Common myeloid progenitor, CD34-positive (primary cell): ENCODE measurements around the gene TAF1C.

Source experiments
- CTCF ChIA-PET: fragments of 350-600 bp; sonication (Branson Sonifier 250); formaldehyde crosslinking; loops from one replicate; lab custom pipeline; 2021; ENCODE audit warnings: antibody characterized with exemption; lab: Charles Lee
- POLR2A ChIA-PET: fragments of 350-600 bp; sonication (Branson Sonifier 250); formaldehyde crosslinking; loops from one replicate; lab custom pipeline; 2021; ENCODE audit warnings: antibody characterized with exemption; lab: Charles Lee
- DNase-seq, 3 donors: peaks; one replicate each; pipeline versions ENCODE4 v3.0.0 to v3.0.0-alpha.2; 2013
- H3K27ac ChIP-seq, 2 experiments: 1 replicate in 1 of 2; 2 replicates in 1 of 2; pipeline ENCODE4 v1.7.0; 2013; ENCODE audit warnings: inconsistent platforms in 2 of 2, low read length in 2 of 2, mild to moderate bottlenecking in 2 of 2, low read depth in 1 of 2, moderate library complexity in 1 of 2; ENCODE audit not compliant: severe bottlenecking in 2 of 2, insufficient read depth in 1 of 2, poor library complexity in 1 of 2
- H3K27me3 ChIP-seq, 5 experiments: replicated peaks in 2 of 5; 1 replicate in 3 of 5; 2 replicates in 2 of 5; pipeline versions ENCODE4 v1.6.1 to v1.7.0; 2013; ENCODE audit warnings: low read length in 4 of 5, mild to moderate bottlenecking in 2 of 5, moderate library complexity in 2 of 5, inconsistent platforms in 1 of 5; ENCODE audit not compliant: insufficient read depth in 5 of 5, control insufficient read depth in 4 of 5
- H3K36me3 ChIP-seq, 4 experiments: 1 replicate in 2 of 4; 2 replicates in 2 of 4; pipeline versions ENCODE4 v1.6.1 to v1.7.0; 2013; ENCODE audit warnings: low read length in 3 of 4, control low read depth in 1 of 4, mild to moderate bottlenecking in 1 of 4; ENCODE audit not compliant: control insufficient read depth in 4 of 4, insufficient read depth in 4 of 4
- H3K4me1 ChIP-seq, 4 experiments: 1 replicate in 3 of 4; 2 replicates in 1 of 4; pipeline versions ENCODE4 v1.6.1 to v1.7.1; 2013; ENCODE audit warnings: low read length in 3 of 4, mild to moderate bottlenecking in 3 of 4, control low read depth in 1 of 4, inconsistent platforms in 1 of 4, moderate library complexity in 1 of 4; ENCODE audit not compliant: control insufficient read depth in 4 of 4, insufficient read depth in 4 of 4; ENCODE audit errors: control extremely low read depth in 1 of 4
- H3K4me3 ChIP-seq, 7 experiments: 1 replicate in 4 of 7; 2 replicates in 3 of 7; pipeline versions ENCODE4 v1.5.1 to v1.7.0; 2013; ENCODE audit warnings: mild to moderate bottlenecking in 7 of 7, low read length in 6 of 7, moderate library complexity in 6 of 7, inconsistent platforms in 2 of 7, low read depth in 2 of 7, control low read depth in 1 of 7; ENCODE audit not compliant: insufficient read depth in 4 of 7, control insufficient read depth in 1 of 7; ENCODE audit errors: extremely low read depth in 1 of 7
- H3K9me3 ChIP-seq, 5 experiments: 1 replicate in 4 of 5; 2 replicates in 1 of 5; pipeline versions ENCODE4 v1.6.1 to v1.7.1; 2013; ENCODE audit warnings: low read length in 4 of 5, mild to moderate bottlenecking in 2 of 5, inconsistent platforms in 1 of 5, low read depth in 1 of 5, moderate library complexity in 1 of 5; ENCODE audit not compliant: control insufficient read depth in 4 of 5, insufficient read depth in 2 of 5; ENCODE audit errors: control extremely low read depth in 1 of 5
- WGBS: methylation state at CpG from one replicate; pipeline ENCODE4 v1.1.5; 2013; ENCODE audit not compliant: insufficient coverage; 5-methylcytosine and 5-hydroxymethylcytosine counted together

TAF1C gene

DNA sequence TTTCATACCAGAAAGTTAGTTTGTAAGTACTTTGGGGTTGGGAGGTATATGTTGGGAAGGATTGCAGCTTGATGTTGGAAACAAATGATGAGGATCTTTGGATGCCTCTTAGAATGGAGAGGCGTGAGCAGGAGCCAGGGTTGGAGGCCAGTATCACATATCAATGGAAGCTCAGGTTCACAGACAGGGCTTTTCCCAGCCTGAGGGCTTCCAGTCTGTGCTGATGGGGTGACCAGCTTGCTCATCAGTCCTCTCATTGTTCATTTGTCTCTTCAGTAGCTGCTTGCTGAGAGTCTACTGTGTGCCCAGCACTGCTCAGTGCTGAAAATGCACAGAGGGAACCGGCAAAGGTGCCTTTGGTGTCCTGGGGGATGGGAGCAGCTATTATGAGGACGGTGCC, 35.9 kb downstream of the TAF1C start:
- CTCF ChIA-PET: interaction anchor here (0.8 to 1.4 kb wide), 2 partner anchors 25 to 70 kb away, joined by 3 read pairs; no protein-coding TSS in a partner anchor
- POLR2A ChIA-PET: no interaction called here
- Histone ChIP-seq H3K36me3 (no peaks in the 10 kb centered on the region), H3K4me3 (no peak overlapping the region), H3K4me1 (no peaks in the 10 kb centered on the region), H3K9me3 (no peaks in the 10 kb centered on the region), H3K27ac (no peak overlapping the region), H3K27me3 (peaks cover 0 to 45% (median 9%) of the 10 kb centered on the region in 5 experiments)
- DNase-seq: no peak
- WGBS: 94% methylated on average over 3 of the region's 3 CpGs

DNA sequence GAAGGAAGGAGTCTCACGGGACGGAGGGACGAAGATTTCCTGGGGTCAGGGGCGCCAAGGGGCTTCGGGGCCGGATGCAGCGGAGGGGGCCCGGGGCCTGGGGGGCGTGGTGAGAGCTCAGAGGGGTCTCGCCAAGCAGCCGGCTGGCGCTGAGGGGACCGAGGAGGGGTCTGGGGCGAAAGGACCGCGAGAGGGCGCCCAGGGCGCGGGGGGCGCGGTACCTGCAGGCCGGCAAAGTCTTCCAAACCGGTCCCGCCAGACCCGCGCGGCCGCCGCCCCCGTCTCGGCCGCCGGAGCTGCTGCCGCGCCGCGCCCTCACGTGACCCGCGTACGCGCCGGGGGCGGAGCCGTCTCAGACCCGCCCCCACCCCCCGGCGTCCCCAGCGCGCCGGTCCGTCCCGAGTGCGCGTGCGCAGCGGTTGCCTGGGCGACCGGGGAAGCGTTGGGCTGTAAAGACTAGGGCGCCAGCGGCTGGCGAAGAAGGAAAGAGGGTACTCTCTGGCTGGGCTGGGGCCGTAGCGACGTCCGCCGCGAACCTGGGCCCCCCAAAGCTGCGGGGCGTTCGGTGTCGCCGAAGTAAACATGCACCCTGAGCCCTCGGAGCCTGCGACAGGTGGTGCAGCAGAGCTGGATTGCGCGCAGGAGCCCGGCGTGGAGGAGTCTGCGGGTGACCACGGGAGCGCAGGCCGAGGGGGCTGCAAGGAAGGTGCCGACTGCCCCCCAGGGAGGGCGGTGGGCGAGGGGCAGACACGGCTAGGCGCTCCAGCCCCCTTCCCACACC, 41.8 kb downstream of the TAF1C start, which contains the start of the genes DNAAF1 and HSDL1:
Gene DNAAF1 (plus strand): TSS at position 450 of the 781 bp plus-strand sequence. CDS start 133 bp downstream, at position 583.
Gene HSDL1 (minus strand): TSS at position 319 of the 781 bp plus-strand sequence. CDS start 13,856 bp downstream, outside the sequence.
- peak; percentile 85 to 91 (median 90) for DNase-seq
- Histone ChIP-seq H3K27ac (peak within 1 kb of the TSS in 1 of 2 experiments; percentile 71), H3K27me3 (peaks cover 0 to 25% (median 6%) of the 10 kb centered on the region in 5 experiments), H3K9me3 (no peaks in the 10 kb centered on the region), H3K4me3 (peak within 1 kb of the TSS; percentile 62 to 86 (median 72)), H3K4me1 (peaks cover 0 to 15% (median 12%) of the 10 kb centered on the region in 4 experiments), H3K36me3 (no peaks in the 10 kb centered on the region)
- WGBS: under 1% methylated on average over 74 of the region's 89 CpGs
- CTCF ChIA-PET: interaction anchor here (0.8 to 1.0 kb wide), 3 partner anchors 9 to 60 kb away, joined by 3 to 4 read pairs (median 3); no protein-coding TSS in a partner anchor
- POLR2A ChIA-PET: no interaction called here

DNA sequence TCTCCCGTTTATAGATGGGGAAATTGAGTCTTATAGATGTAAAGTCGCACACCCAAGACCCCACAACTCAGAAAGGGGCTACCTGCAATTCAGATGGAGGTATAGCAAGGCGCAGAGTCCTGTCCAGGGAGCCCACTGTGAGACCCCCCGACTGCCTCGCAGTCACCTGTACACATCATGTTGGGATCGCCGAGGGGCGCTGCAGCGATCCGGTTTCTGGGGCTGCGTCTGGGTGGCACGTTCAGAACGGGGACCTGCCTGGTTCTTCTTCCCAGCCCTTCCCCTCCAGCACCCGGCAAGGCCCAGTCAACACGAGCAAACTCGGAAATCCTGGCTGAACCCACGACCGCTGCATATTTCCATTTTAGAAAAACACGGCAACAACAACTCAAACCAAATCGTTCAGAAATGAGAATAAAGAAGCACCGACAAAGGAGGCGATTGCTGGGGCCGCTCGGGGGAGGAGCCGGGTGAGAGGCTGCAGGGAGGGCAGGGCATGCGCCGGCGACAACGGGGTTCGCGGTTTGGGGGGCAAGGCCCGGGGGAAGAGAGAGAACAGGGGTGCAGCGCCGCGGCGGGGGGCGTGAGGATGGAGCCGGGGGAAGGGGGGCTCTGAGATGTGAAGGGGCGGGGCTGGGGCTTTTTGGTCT, 42.5 kb downstream of the TAF1C start:
- WGBS: 0% methylated on average over 19 of the region's 39 CpGs
- POLR2A ChIA-PET: no interaction called here
- DNase-seq: peak; percentile 15 to 63 (median 49)

DNA sequence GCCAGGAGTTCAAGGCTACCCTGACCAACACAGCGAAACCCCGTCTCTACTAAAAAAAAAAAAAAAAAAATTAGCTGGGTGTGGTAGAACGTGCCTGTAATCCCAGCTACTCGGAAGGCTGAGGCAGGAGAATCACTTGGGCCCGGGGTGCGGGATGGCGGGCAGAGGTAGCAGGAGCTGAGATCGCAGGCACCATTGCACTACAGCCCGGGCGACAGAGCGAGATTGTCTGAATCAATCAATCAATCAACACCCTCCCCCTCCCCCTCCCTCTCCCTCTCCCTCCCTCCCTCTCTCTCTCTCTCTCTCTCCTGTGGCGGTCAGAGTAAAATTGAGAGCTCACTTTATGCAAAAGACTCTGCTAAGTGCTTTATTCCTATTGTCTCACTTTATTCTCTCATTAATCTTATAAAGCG, 43.1 kb downstream of the TAF1C start:
- ChIA-PET POLR2A (no interaction called here), CTCF (interaction anchor here (0.6 to 2.6 kb wide), 2 partner anchors 57 to 61 kb away, joined by 3 to 9 read pairs; no protein-coding TSS in a partner anchor)
- H3K27ac ChIP-seq: peak overlapping the region in 1 of 2 experiments; percentile 71
- peaks cover 0 to 24% (median 8%) of the 10 kb centered on the region in 5 experiments for H3K27me3 ChIP-seq
- H3K9me3 ChIP-seq: no peaks in the 10 kb centered on the region
- H3K4me3 ChIP-seq: peak overlapping the region in 6 of 7 experiments; percentile 69 to 86 (median 74)
- no peaks in the 10 kb centered on the region for H3K36me3 ChIP-seq
- peak in 1 of 3 donors; percentile 18 for DNase-seq
- H3K4me1 ChIP-seq: peaks cover 0 to 15% (median 12%) of the 10 kb centered on the region in 4 experiments
- 61% methylated on average over 5 of the region's 13 CpGs for WGBS

More for the DNA sequence above, 42.5 kb downstream of the TAF1C start:
- CTCF ChIA-PET: interaction anchor here (0.6 to 1.0 kb wide), 4 partner anchors 8 to 61 kb away, joined by 3 to 4 read pairs (median 3); no protein-coding TSS in a partner anchor
- H3K4me1 ChIP-seq: peaks cover 0 to 15% (median 12%) of the 10 kb centered on the region in 4 experiments
- peak overlapping the region in 1 of 2 experiments; percentile 71 for H3K27ac ChIP-seq
- H3K9me3 ChIP-seq: no peaks in the 10 kb centered on the region
- H3K4me3 ChIP-seq: peak overlapping the region; percentile 62 to 86 (median 72)
- H3K27me3 ChIP-seq: peaks cover 0 to 27% (median 8%) of the 10 kb centered on the region in 5 experiments
- no peaks in the 10 kb centered on the region for H3K36me3 ChIP-seq

DNA sequence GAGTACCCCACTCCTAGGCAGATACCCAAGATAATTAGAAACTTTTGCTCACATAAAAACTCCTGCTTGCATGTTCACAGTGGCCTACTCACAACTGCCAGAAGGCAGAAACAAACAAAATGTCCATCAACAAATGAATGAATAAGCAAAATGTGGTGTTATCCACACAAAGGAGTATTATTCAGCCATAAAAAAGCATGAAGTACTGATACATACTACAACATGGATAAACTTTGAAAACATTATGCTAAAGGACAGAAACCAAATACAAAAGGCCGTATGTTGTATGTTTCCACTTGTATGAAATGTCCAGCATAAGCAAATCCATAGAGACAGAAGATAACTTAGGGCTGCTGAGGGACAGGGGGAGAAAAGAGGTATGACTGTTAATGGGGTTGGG, 43.8 kb downstream of the TAF1C start:
- Histone ChIP-seq H3K27me3 (peaks cover 0 to 17% (median 8%) of the 10 kb centered on the region in 5 experiments), H3K27ac (no peak overlapping the region), H3K36me3 (no peaks in the 10 kb centered on the region), H3K9me3 (no peaks in the 10 kb centered on the region), H3K4me1 (peaks cover 0 to 15% (median 12%) of the 10 kb centered on the region in 4 experiments), H3K4me3 (no peak overlapping the region)
- POLR2A ChIA-PET: no interaction called here
- CTCF ChIA-PET: interaction anchor here (1.9 to 2.6 kb wide), 2 partner anchors 27 to 57 kb away, joined by 9 read pairs; partner anchors contain the start of gene MBTPS1
- DNase-seq: no peak
- 100% methylated on average over 1 of the region's 1 CpG for WGBS

DNA sequence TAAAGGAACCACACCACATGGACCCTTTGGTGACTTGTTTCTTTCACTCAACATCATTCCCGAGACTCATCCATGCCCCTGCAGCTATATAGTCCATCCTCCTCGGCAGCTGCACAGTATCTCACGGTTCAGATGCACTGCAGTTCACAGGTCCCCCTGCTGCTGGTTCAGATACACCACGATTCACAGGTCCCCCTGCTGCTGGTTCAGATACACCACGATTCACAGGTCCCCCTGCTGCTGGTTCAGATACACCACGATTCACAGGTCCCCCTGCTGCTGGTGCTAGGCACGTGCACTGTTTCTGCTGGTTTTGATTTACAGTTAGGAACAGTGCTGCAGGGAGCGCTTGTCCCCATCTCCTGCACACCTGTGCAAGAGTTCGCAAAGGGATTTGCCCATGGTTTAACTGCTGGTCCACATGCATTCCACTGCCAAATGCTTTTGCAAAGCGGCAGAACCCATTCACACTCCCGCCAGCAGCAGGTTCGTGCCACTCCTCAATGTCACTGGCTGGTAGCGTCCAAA, 45.6 kb downstream of the TAF1C start:
- 52% methylated on average over 9 of the region's 13 CpGs for WGBS
- DNase-seq: peak; percentile 53 to 64 (median 64)
- no peaks in the 10 kb centered on the region for H3K9me3 ChIP-seq
- H3K27me3 ChIP-seq: peaks cover 0 to 7% (median 4%) of the 10 kb centered on the region in 5 experiments
- H3K36me3 ChIP-seq: no peaks in the 10 kb centered on the region
- CTCF ChIA-PET: interaction anchor here (0.7 to 2.6 kb wide), 4 partner anchors 24 to 55 kb away, joined by 3 to 13 read pairs (median 9); partner anchors contain the start of gene MBTPS1
- POLR2A ChIA-PET: no interaction called here
- H3K4me3 ChIP-seq: no peak overlapping the region
- H3K27ac ChIP-seq: no peak overlapping the region
- H3K4me1 ChIP-seq: peaks cover 0 to 15% (median 12%) of the 10 kb centered on the region in 4 experiments
